Head of caudate nucleus (tissue), 42 donors: ENCODE measurements around the gene CREB5.

Source experiments
- DNase-seq, 42 donors: peaks; one replicate each; pipeline versions ENCODE4 v3.0.0 to v3.0.0-alpha.2; 2020 to 2021; ENCODE audit warnings: mixed read lengths in 7 of 42
- intact Hi-C: fragments of 100-400 bp; cut with DNase I; formaldehyde crosslinking; loops from one replicate; pipeline ENCODE4 v1.15.0; 2022

The CREB5 gene

DNA sequence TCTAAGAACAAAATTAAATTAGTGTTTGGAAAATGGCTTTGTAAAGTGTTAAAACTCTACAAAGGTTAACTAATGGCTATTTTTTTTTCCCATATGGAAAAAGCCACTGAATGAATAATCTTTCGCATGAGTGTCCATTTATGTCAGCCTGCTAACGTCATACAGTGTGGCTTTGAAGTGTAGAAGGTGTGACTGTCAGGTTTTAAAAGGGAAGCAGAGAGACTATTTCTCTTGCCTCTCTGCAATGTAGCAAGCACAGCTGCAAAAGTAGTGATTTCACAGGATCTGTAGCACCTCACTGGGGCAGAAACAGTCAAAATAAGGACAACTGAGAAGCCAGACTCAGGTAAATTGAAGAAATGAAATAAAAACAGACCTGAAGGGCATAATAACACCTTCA is 53.4 kb downstream of the CREB5 start:
- intact Hi-C loops: no loop called here
- DNase-seq: no peak

DNA sequence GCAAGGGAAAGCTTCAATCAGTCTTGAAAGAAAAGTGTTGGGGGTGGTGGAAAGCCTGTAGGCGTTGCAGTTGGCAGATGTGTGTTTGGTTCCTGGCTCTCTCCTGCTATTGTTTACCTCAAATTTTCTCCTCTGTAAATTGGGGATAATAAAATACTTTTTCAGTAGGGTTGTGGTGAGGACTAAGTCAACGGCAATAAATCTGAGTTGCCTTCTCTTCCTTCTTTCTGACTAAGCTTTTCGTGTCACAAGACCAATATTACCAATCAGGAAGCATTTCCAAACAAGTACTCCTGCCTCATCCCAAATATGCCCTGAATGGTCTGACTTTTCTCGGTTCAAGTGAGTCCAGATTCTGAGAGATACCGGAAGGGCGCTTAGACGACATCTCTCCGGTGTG is 54.0 kb downstream of the CREB5 start:
- DNase-seq: no peak
- intact Hi-C loops: no loop called here

DNA sequence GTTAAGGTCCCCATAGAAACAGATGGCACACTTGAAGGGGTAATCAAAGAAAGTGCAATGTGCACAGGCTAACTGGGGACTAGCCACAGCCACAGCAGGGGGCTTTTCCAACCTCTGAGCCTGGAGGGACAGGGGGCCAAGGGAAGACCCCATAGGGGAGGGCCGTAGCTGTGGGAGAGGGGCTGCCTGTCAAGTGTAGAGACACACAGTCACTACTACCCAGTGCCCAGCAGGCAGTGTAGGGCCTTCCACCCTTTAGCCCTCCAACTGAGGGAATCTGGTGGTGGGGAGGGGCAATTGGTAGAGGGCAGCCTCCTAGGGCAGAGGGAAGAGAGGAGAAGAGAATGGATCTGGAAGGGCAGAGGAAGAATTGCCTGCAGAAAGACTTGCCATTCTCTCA is 54.6 kb downstream of the CREB5 start:
- DNase-seq: no peak

DNA sequence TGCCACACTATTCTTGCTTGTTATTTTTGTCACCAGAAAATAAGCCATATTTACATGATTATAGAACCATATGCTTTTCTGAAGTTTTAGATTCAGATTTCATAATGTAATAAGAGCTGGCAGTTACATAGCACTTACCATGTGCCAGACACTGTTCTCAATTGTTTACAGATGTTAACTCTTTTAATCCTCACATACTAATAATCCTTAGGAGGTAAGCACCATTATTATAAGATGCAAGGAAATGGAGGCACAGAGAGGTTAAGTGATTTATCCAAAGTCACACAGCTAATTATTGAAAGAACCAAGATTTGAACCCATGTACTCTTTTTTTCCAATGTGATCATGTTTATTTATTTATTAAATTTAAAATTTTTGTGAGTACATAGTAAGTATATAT is 57.2 kb downstream of the CREB5 start:
- DNase-seq: no peak
- intact Hi-C loops: no loop called here

More for the DNA sequence above, 54.6 kb downstream of the CREB5 start:
- intact Hi-C loops: no loop called here

DNA sequence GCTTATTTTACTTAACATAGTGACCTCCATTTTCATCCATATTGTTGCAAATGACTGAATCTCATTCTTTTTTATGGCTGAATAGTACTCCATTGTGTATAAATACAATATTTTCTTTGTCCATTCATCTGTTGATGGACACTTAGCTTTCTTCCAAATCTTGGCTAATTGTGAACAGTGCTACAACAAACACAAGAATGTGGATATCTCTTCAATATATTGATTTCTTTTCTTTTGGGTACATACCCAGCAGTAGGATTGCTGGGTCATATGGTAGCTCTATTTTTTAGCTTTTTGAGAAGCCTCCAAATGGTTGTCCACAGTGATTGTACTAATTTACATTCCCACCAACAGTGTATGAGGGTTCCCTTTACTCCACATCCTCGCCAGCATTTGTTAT is 58.0 kb downstream of the CREB5 start:
- intact Hi-C loops: no loop called here
- DNase-seq: peak in 1 of 42 donors; percentile 53

DNA sequence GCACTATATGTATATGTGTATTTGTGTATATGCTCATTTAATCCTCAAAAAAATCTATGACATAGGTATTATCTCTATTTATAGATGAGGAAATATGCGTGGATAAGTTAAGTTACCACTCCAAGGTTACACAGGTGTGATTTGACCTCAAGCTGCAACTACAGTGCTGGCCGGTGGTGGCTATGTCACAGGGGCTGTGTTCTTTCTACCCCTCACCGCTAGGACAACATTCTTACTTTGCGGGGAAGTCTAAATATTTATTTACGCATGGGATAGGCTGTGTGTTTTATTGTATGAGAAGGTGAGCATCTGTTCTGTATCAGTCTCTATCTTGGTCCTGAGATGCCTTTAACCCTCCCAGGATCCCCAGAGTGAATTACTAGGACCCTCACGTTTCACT is 60.0 kb downstream of the CREB5 start:
- intact Hi-C loops: no loop called here
- DNase-seq: no peak

DNA sequence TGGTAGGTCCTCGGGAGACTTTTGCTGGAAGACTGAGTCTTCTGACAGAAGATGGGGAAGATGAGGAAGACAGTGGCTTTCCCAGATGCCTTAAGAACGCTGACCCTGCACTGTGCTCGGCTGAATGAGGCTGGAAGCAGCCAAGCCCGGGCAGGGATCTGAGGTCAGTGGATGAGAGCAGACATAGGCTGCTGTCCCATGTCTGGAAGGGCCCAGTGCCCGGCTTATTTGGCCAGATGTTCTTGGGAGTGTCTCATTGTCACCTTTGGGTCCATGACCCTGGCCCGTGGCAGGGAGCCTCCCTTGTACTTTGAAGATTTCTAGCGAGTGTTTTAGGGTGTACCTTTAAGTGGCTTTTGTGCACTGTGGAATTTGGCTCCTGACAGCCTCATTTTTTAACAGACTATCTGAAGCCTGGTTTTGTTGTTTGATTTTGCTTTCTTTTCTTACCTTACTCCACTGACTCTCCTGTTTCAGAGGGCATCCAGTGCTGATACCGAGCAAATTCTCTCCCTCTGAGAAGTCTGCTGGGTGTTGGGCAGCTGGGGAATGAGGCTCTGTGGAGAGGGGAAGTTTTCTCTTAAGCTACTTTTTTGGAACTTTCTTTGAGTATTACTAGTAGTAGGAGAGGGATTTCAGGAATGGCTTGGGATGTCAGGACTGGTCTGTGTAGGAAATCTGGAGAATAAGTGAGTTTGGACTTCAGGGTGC is 61.4 kb downstream of the CREB5 start:
- peak in 37 of 42 donors; percentile 5 to 77 (median 36) for DNase-seq
- intact Hi-C loops: no loop called here

DNA sequence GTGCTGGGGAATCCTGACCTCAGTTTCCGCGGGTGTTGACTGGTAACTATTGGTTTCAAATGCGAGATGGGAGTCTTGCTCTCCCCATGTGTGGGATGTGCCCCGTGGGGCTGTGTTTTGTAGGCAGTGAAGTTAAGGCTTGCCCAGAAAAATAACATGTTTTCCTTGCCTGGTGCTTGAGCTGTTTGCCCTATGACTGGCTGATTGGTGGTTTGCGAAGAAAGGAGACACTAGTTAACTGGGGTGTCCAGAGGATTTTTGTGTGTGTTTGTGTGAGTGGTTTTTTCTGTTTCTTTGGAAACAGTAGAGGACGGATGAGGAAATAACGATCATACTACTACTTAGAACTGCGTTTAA is 61.9 kb downstream of the CREB5 start:
- intact Hi-C loops: no loop called here
- DNase-seq: no peak

DNA sequence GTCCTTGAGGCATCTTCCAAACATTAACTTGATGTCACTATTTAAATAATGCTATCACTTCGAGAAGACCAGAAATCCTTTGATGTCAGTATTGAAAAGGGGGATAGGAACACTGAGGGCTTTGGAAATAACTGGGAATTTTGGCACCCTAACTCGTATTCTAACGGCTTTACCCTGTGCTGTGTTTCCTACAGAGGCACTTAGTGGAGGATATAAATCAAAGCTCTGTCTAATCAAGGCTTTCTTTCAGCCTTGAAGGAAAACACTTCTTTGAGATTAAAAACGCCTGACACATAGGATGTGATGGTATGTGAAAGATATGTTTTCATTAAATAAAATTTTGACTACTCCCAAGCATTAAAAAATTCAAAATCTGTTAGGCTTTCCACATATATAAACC is 62.3 kb downstream of the CREB5 start:
- intact Hi-C loops: no loop called here
- DNase-seq: no peak

DNA sequence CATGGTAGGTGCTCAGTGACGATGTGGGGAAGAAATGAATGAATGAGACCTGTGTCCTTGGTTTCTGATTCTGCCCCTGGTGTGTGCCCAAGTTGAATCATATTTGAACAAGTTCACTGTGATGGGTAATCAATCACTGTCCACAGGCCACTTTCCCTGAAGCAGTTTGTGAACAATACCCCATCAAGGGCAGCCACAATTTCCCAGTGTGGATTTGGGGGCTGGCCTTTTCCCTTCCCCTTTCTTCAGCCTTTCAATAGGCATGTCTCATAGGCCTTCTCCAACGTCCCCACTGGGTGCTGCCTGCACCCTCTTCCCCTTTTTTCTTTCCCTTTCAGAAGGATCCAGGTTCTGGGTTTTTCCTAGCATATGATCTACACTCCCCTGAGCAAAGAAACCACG is 64.7 kb downstream of the CREB5 start:
- no peak for DNase-seq
- intact Hi-C loops: no loop called here

DNA sequence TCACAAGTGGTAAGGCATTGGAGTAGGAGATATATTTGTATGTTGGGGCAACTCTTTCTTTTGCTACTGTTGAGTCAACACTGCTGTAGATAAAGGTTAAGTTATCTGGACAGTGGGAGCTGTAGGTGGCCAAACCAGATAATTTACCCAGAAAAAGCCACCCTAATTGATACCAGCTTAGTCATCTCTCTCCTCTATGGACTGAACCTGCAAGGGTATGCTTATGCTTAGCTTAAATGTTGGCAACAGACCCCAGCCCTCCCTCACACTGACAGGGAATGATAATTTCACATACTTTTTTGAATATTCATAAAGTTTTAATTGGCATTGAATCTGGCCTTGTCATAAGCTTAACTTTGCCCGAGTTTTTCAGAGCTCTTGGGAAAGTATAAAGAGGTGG is 66.3 kb downstream of the CREB5 start:
- no peak for DNase-seq

DNA sequence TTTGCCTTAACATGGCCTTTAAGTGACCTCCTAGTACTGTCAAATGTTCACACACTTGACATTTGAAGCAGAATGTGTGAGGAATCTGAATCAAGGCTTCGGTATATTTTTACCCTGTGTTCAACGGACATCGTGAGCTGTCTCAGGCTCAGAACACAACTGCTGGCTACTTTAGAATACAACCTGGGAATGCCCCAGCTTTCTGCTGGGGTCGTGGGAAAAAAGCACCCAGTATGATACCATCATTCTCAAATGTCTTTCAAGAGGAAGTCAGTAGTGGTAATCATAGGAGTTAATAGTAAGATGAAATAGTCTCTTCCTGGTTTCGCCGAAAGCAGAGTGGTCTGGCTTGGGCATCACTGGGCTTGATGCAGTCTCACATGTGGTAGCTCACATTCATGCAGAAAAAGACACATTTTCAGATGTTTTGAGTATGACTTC is 67.2 kb downstream of the CREB5 start:
- intact Hi-C loops: no loop called here
- no peak for DNase-seq

More for the DNA sequence above, 66.3 kb downstream of the CREB5 start:
- intact Hi-C loops: no loop called here

DNA sequence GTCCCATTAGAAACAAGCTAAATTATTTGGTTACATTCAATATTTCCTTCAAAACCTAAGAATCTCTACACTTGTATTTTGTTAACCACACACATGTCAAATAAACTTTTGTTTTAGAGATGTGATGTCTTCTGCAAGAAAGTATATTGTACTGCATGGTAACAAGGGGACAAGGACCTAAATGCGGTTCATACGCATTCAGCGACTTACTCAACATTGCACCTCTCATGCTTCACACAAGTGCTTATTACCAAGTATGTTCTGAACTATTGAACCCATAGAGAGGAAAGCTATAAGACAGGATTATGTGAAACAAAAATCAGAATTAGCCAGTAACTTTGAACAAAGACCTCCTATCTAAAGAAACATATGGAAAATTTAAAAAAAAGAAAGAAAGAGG is 68.3 kb downstream of the CREB5 start:
- intact Hi-C loops: no loop called here
- DNase-seq: no peak

DNA sequence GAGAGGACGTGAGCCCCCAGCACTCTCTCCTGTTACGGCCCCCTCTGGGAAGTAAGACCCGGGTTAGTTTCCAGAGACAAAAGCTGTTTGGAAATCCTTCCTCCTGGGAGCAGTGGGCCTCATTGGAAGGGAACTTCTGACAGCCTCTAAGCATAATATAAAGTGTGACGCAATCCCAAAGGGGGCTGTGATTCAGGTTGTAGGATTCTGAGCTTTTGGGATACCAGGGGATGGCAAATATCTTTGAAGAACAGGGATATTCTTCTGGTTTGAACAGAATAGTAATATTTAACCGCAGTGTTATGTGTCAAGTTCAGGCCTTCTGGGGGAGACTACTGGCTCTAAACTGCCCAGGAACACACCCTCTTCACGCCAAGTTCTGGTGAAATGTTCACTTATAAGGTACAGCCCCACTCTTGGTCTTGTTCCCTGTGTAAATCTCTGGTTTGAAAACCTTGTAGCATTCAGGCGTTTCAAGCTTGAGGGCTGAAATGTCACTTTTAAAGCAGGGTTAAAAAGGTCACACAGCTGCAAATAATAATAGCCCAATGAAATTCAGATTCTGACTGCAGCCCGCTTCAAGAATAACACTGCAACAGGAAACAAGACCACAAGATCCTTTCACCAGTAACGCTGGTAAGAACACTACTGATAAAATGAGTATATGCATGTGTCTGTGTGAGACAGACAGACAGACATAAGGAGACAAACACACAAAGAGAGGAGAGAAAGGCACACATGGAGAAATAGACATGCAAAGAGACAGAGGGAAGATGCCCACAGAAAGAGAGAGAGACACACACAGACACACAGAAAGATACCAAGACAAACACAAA is 69.0 kb downstream of the CREB5 start:
- intact Hi-C loops: no loop called here

DNA sequence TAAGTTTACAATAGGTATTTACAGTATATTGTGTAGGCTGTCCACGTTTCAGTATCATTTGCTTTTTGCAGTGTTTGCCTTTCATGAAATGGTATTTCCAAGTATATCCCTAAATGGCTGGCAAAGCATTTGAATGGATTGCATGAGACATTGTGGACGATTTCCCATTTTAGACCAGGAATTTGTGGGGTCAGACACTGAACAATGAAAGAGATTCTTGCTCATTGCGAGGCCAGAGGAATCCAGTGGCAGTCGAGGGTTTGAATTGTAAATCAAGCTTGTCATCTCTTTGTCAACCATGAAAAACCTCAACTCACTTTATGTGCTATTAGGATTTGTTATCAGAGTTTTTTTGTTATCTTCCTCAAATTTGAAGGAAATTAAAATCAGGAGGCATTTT is 70.8 kb downstream of the CREB5 start:
- intact Hi-C loops: no loop called here
- DNase-seq: no peak

More for the DNA sequence above, 69.0 kb downstream of the CREB5 start:
- DNase-seq: no peak

DNA sequence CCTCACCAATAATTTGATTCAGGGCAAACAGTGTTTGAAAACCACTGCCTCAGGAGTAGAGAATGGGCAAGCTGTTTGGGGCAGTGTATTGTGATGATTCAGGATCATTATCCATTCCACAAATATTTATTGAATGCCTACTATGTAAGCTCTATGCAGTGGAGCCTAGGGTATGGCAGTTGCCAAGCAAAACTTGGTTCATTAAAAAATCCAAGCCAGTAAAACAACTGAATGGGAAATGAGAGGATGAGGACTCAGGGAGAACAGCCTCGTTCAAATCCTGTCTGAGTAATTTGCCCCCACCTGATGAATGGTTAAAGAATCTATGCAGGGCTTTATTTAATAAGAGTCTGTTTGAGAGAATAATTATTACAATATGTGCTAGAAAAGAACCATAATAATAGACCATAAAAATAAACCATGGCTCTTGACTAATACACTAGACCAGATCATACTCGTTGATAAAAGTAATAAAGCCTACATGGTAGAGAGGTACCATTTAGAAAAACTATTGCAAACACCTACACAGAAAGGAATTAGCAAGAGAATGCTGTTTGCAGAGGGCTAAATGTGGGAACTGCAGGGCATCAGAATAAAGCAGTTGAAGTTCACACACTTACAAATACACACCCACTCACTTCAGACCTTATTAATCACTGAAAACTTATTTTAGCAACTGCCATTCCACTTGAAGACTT is 71.7 kb downstream of the CREB5 start:
- intact Hi-C loops: no loop called here
- no peak for DNase-seq

DNA sequence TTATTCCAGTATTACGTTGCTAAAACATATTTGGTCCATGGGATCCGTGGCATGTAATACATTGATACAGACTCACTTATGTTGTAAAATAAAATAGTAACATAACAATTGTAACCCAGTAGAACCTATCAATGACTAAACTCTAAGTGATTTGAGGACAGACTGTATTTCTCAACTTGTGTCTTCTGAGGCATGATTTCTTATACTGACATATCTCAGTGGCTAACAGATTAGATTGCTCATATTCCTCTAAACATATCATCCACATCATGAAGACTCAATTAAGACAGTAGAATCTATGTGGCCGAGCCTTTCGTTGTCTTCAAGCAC is 72.3 kb downstream of the CREB5 start:
- DNase-seq: no peak

DNA sequence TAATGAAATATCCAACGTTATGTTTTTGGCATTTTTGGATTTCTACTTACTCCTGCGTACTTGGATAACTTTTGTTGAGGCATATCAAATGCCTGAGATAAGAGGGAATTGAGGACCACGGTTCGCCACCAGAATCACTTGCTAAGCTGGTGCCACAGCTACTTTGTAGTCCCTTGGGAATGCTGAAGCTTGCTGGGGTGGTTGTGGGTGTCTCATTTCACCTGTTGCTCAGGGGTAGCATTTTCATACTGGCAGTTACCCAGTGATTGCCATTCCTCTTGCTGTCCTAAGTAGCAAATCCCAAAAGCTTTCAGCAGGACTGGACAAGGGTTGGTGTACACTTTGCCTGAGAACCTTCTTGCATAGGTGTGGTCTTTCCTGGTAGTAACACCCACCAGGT is 75.2 kb downstream of the CREB5 start:
- intact Hi-C loops: no loop called here
- no peak for DNase-seq

More for the DNA sequence above, 72.3 kb downstream of the CREB5 start:
- intact Hi-C loops: no loop called here

DNA sequence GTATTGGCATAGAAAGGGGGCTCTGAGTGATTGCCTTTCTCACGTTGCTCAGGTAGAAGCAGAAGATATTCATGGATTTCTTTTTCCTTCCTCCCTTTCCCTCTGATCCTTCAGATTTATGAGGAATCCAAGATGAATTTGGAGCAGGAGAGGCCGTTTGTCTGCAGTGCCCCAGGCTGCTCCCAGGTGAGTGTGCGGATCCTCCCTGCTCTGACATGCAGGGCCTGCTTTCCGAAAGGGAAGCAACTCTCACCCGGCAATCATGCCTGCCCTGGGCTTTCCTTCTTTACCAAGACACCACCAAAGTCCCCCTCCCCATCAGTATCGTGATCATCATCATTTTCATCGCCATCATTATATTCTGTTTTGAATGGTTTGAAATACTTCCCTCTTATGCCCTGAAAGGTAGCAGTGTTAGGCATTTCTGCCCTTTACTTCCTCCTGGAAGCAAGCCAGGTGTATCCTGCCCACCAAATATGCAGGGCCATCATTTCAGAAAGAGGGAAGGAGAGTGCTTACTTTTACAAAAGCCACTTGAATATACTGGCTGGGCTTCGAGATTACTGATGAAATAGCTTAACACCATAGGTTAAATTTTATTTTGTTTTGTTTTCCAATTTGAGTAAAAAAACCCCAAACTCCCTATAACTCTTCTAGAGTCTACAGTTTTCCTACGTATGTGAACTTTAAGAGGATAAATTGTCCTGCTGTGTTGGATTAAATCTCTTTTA is 75.9 kb downstream of the CREB5 start:
- intact Hi-C loops: no loop called here
- DNase-seq: no peak

DNA sequence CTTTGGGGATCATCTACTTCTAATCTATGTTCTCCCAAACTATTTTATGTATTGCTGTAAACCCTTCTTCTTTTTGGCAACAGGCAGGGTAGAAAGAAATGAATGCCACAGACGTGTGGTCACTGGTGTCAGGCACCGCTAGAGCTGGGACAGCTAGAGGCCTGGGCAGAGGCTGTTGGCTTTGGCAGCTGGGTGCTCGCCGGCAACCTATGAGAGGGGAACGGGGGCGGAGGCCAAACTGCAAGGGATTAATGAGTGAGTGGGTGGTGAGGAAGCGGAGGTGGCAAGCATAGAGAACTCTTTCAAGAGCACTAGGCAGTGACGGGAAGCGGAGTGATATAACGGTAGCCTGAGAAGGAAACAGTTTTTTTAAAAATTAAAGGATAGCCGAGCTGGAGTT is 78.5 kb downstream of the CREB5 start:
- peak in 1 of 42 donors; percentile 8 for DNase-seq
- intact Hi-C loops: no loop called here
